Measurements from ENCODE around the gene SP3.

- no peak for TF ChIP-seq CTCF (IDR thresholded peaks at IDR 0.05)
- TF ChIP-seq POLR2AphosphoS5 (IDR thresholded peaks at IDR 0.05): no peak
These were observed 35.9 kb upstream of the SP3 start for GRCh38 chr2:174001107-174001506.

All from prostate gland (tissue), 2 donors.